Mesenchymal stem cell (in vitro differentiated cells and primary cell): ENCODE measurements around the gene SCGB1A1.

ENCODE experiments used
- DNase-seq: peaks from one replicate; pipeline ENCODE4 v3.0.0-alpha.2; 2013
- H2AFZ ChIP-seq: one replicate; pipeline ENCODE4 v1.6.1; 2013; ENCODE audit warnings: low read depth, mild to moderate bottlenecking, control low read depth, inconsistent platforms, low read length, moderate library complexity
- H2AK5ac ChIP-seq: 2 replicates; pipeline ENCODE4 v1.6.1; 2013; ENCODE audit warnings: low read length, moderate library complexity, mild to moderate bottlenecking, inconsistent platforms; ENCODE audit not compliant: severe bottlenecking
- H2BK120ac ChIP-seq: one replicate; pipeline ENCODE4 v1.6.1; 2013; ENCODE audit warnings: low read depth, mild to moderate bottlenecking, inconsistent platforms, low read length, moderate library complexity
- H2BK12ac ChIP-seq, 2 experiments: one replicate each; pipeline ENCODE4 v1.6.1; 2013; ENCODE audit warnings: inconsistent platforms in 2 of 2, low read length in 2 of 2, mild to moderate bottlenecking in 2 of 2, moderate library complexity in 2 of 2, control low read depth in 1 of 2
- H2BK15ac ChIP-seq: one replicate; pipeline ENCODE4 v1.6.1; 2013; ENCODE audit warnings: mild to moderate bottlenecking, low read depth, inconsistent platforms; ENCODE audit not compliant: poor library complexity, severe bottlenecking
- H2BK5ac ChIP-seq: 2 replicates; pipeline ENCODE4 v1.6.1; 2013; ENCODE audit warnings: low read depth, mild to moderate bottlenecking, low read length, control low read depth, inconsistent platforms; ENCODE audit not compliant: poor library complexity, severe bottlenecking
- H3K14ac ChIP-seq, 2 experiments: one replicate each; pipeline ENCODE4 v1.6.1; 2013; ENCODE audit warnings: inconsistent platforms in 2 of 2, low read length in 2 of 2, control low read depth in 1 of 2, mild to moderate bottlenecking in 1 of 2, moderate library complexity in 1 of 2
- H3K18ac ChIP-seq, 2 experiments: one replicate each; pipeline ENCODE4 v1.6.1; 2013; ENCODE audit warnings: inconsistent platforms in 2 of 2, low read length in 2 of 2, control low read depth in 1 of 2, low read depth in 1 of 2, mild to moderate bottlenecking in 1 of 2
- H3K23ac ChIP-seq, 2 experiments: one replicate each; pipeline ENCODE4 v1.6.1; 2013; ENCODE audit warnings: inconsistent platforms in 2 of 2, low read length in 2 of 2, mild to moderate bottlenecking in 2 of 2, moderate library complexity in 2 of 2, control low read depth in 1 of 2
- H3K27ac ChIP-seq: 2 replicates; pipeline ENCODE4 v1.5.1; 2013; ENCODE audit warnings: mild to moderate bottlenecking, moderate library complexity, low read length, control low read depth, inconsistent platforms; ENCODE audit not compliant: poor library complexity, severe bottlenecking
- H3K27me3 ChIP-seq, 2 experiments: 2 replicates each; pipeline versions ENCODE4 v1.6.1 to v1.7.0; 2013; ENCODE audit warnings: low read length in 2 of 2, mild to moderate bottlenecking in 2 of 2, moderate library complexity in 2 of 2, control low read depth in 1 of 2, inconsistent platforms in 1 of 2; ENCODE audit not compliant: control insufficient read depth in 1 of 2, insufficient read depth in 1 of 2
- H3K36me3 ChIP-seq, 2 experiments: 2 replicates each; pipeline versions ENCODE4 v1.6.1 to v1.7.0; 2013; ENCODE audit warnings: low read length in 2 of 2, control low read depth in 1 of 2, inconsistent platforms in 1 of 2, low read depth in 1 of 2, mild to moderate bottlenecking in 1 of 2; ENCODE audit not compliant: insufficient read depth in 2 of 2, control insufficient read depth in 1 of 2
- H3K4ac ChIP-seq, 2 experiments: one replicate each; pipeline ENCODE4 v1.6.1; 2013; ENCODE audit warnings: inconsistent platforms in 2 of 2, low read length in 2 of 2, mild to moderate bottlenecking in 2 of 2, moderate library complexity in 2 of 2, control low read depth in 1 of 2, low read depth in 1 of 2
- H3K4me1 ChIP-seq: 2 replicates; pipeline ENCODE4 v1.6.1; 2013; ENCODE audit warnings: low read depth, low read length, control low read depth; ENCODE audit not compliant: control insufficient read depth, insufficient read depth
- H3K4me2 ChIP-seq: 2 replicates; pipeline ENCODE4 v1.6.1; 2013; ENCODE audit warnings: low read length, mild to moderate bottlenecking, inconsistent platforms; ENCODE audit not compliant: poor library complexity, severe bottlenecking
- H3K4me3 ChIP-seq, 2 experiments: 2 replicates each; pipeline versions ENCODE4 v1.5.1 to v1.7.0; 2013; ENCODE audit warnings: low read length in 2 of 2, mild to moderate bottlenecking in 2 of 2, control low read depth in 1 of 2, low read depth in 1 of 2; ENCODE audit not compliant: insufficient read depth in 1 of 2
- H3K79me1 ChIP-seq: replicated peaks from 2 replicates; pipeline ENCODE4 v1.6.1; 2013; ENCODE audit warnings: mild to moderate bottlenecking, control low read depth, low read length, inconsistent platforms; ENCODE audit not compliant: poor library complexity, severe bottlenecking
- H3K9ac ChIP-seq: 2 replicates; pipeline ENCODE4 v1.7.0; 2013; ENCODE audit warnings: mild to moderate bottlenecking, low read length, moderate library complexity
- H3K9me3 ChIP-seq: 2 replicates; pipeline ENCODE4 v1.7.0; 2013; ENCODE audit warnings: mild to moderate bottlenecking, low read length; ENCODE audit not compliant: control insufficient read depth
- H4K8ac ChIP-seq: one replicate; pipeline ENCODE4 v1.6.1; 2013; ENCODE audit warnings: inconsistent platforms, mild to moderate bottlenecking, low read length, moderate library complexity
- H4K91ac ChIP-seq: one replicate; pipeline ENCODE4 v1.6.1; 2013; ENCODE audit warnings: mild to moderate bottlenecking, low read length, inconsistent platforms
- WGBS: methylation state at CpG from one replicate; pipeline ENCODE4 v1.1.7; 2013; ENCODE audit warnings: mixed read lengths; 5-methylcytosine and 5-hydroxymethylcytosine counted together

Gene SCGB1A1

DNA sequence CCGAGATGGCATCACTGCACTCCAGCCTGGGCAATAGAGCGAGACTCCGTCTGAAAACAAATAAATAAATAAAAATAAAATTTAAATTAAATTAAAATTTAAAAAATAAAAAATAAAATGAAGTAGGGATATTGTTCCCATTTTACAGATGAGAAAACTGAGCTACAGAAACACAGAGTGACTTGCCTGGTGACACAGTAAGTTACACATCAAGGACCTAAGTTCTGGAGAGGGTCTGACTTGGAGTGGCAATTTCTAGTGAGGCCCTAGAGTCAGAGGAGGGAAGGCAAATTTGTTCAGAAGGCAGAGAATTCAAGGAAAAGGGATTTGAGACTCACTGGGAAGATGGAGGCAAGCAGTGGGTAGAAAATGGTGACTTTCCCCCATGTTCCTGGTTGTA, 2.0 kb downstream of the SCGB1A1 start:
- H3K14ac ChIP-seq = no peak overlapping the region
- no peak overlapping the region for H3K23ac ChIP-seq
- no peak overlapping the region for H4K91ac ChIP-seq
- DNase-seq = no peak
- no peak overlapping the region for H2BK5ac ChIP-seq
- no peaks in the 10 kb centered on the region for H3K9me3 ChIP-seq
- H3K4me2 ChIP-seq = no peak overlapping the region
- no peak overlapping the region for H3K4me3 ChIP-seq
- no peak overlapping the region for H2BK15ac ChIP-seq
- no peak overlapping the region for H3K4ac ChIP-seq
- H3K18ac ChIP-seq = no peak overlapping the region
- no CpG with 5 or more reads among the region's 3 CpGs for WGBS
- no peak overlapping the region for H3K27ac ChIP-seq
- no peak overlapping the region for H2AFZ ChIP-seq
- H2AK5ac ChIP-seq = no peak overlapping the region
- peaks cover 0 to 6% of the 10 kb centered on the region in 2 experiments for H3K27me3 ChIP-seq
- H3K36me3 ChIP-seq = no peaks in the 10 kb centered on the region
- H2BK12ac ChIP-seq = no peak overlapping the region
- no peak overlapping the region for H2BK120ac ChIP-seq
- H3K4me1 ChIP-seq = peaks cover 14% of the 10 kb centered on the region
- peaks cover 2% of the 10 kb centered on the region for H3K79me1 ChIP-seq
- no peak overlapping the region for H3K9ac ChIP-seq
- H4K8ac ChIP-seq = no peak overlapping the region

DNA sequence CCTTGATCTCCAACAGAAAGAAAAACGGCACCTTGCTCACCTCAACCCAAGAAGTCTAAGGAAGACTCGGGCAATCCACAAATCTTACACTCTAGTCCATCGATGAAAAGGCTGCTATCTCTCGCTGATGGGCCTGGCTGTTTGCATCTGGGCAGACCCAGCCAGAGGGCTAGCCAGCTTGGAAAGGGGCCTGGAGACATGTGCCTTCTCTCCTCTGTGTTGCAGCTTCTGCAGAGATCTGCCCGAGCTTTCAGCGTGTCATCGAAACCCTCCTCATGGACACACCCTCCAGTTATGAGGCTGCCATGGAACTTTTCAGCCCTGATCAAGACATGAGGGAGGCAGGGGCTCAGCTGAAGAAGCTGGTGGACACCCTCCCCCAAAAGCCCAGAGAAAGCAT, 3.2 kb downstream of the SCGB1A1 start:
- H2BK5ac ChIP-seq = no peak overlapping the region
- peaks cover 18% of the 10 kb centered on the region for H3K4me1 ChIP-seq
- peak overlapping the region; percentile 88 for H2AK5ac ChIP-seq
- H3K4ac ChIP-seq = no peak overlapping the region
- H3K9ac ChIP-seq = no peak overlapping the region
- no peak for DNase-seq
- peaks cover 2% of the 10 kb centered on the region for H3K79me1 ChIP-seq
- no peak overlapping the region for H3K4me3 ChIP-seq
- no peak overlapping the region for H3K23ac ChIP-seq
- H2BK12ac ChIP-seq = no peak overlapping the region
- peaks cover 0 to 6% of the 10 kb centered on the region in 2 experiments for H3K27me3 ChIP-seq
- H3K9me3 ChIP-seq = no peaks in the 10 kb centered on the region
- no peak overlapping the region for H3K27ac ChIP-seq
- no peak overlapping the region for H2BK120ac ChIP-seq
- H3K36me3 ChIP-seq = no peaks in the 10 kb centered on the region
- H4K8ac ChIP-seq = no peak overlapping the region
- no peak overlapping the region for H2BK15ac ChIP-seq
- no peak overlapping the region for H4K91ac ChIP-seq
- no peak overlapping the region for H2AFZ ChIP-seq
- H3K18ac ChIP-seq = no peak overlapping the region
- no peak overlapping the region for H3K4me2 ChIP-seq
- no peak overlapping the region for H3K14ac ChIP-seq
- 89% methylated on average over 7 of the region's 7 CpGs for WGBS

GRCh38 chr11:62423012-62423411, 4.2 kb downstream of the SCGB1A1 start:
- WGBS = 48% methylated on average over 3 of the region's 4 CpGs
- no peaks in the 10 kb centered on the region for H3K36me3 ChIP-seq
- H3K18ac ChIP-seq = no peak overlapping the region

DNA sequence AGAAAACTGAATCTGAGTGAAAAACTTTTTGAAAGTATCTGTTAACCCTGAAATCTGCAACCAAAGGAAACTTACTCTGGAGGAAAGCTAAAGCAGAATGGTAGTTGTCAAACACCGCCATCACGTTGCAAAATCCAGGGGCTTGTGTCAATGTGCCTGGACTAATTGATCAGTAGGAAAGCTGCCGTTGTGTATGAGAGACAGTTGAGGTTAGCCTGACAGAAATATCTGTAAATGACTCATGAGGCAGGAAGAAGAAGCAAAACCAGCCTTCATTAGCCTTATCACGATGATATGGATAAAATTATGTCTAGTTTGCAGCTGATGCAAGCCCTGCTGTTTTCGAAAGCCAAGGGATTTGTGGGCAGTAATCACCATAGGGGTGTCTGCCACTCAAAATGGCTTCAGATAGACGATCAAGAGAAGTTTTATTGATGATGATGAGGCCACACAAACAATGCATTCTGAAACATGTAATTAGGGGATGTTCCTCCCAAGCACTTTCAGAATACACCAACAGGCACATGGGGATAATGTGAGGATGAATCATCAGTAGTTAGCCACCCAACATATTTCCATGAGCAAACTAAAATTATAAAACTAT, 8.9 kb downstream of the SCGB1A1 start:
- H3K18ac ChIP-seq = peak overlapping the region in 1 of 2 experiments; percentile 5
- H3K4me3 ChIP-seq = peak overlapping the region in 1 of 2 experiments; percentile 23
- no peak overlapping the region for H4K91ac ChIP-seq
- no peak overlapping the region for H3K14ac ChIP-seq
- peak; percentile 76 for DNase-seq
- no peak overlapping the region for H3K23ac ChIP-seq
- H2AFZ ChIP-seq = no peak overlapping the region
- H3K4me2 ChIP-seq = no peak overlapping the region
- peak overlapping the region; percentile 100 for H3K27ac ChIP-seq
- peak overlapping the region; percentile 50 for H3K9ac ChIP-seq
- no peaks in the 10 kb centered on the region for H3K36me3 ChIP-seq
- no peak overlapping the region for H2BK120ac ChIP-seq
- peak overlapping the region; percentile 73 for H2BK5ac ChIP-seq
- H3K79me1 ChIP-seq = peaks cover 6% of the 10 kb centered on the region
- H3K27me3 ChIP-seq = no peaks in the 10 kb centered on the region
- peaks cover 34% of the 10 kb centered on the region for H3K4me1 ChIP-seq
- no peak overlapping the region for H2BK12ac ChIP-seq
- no peak overlapping the region for H2BK15ac ChIP-seq
- H2AK5ac ChIP-seq = peak overlapping the region; percentile 96
- peak overlapping the region in 1 of 2 experiments; percentile 15 for H3K4ac ChIP-seq
- 46% methylated on average over 6 of the region's 6 CpGs for WGBS
- H4K8ac ChIP-seq = peak overlapping the region; percentile 16
- H3K9me3 ChIP-seq = no peaks in the 10 kb centered on the region

More at GRCh38 chr11:62423012-62423411, 4.2 kb downstream of the SCGB1A1 start:
- H3K14ac ChIP-seq = no peak overlapping the region
- H3K9me3 ChIP-seq = no peaks in the 10 kb centered on the region
- H3K9ac ChIP-seq = no peak overlapping the region
- H2BK12ac ChIP-seq = no peak overlapping the region
- no peak overlapping the region for H3K4me2 ChIP-seq
- peaks cover 0 to 6% of the 10 kb centered on the region in 2 experiments for H3K27me3 ChIP-seq
- H3K27ac ChIP-seq = peak overlapping the region; percentile 52
- H3K23ac ChIP-seq = no peak overlapping the region
- no peak overlapping the region for H3K4me3 ChIP-seq
- H2BK120ac ChIP-seq = no peak overlapping the region
- no peak for DNase-seq
- H4K8ac ChIP-seq = no peak overlapping the region
- no peak overlapping the region for H2BK15ac ChIP-seq
- H3K4me1 ChIP-seq = peaks cover 18% of the 10 kb centered on the region
- no peak overlapping the region for H4K91ac ChIP-seq
- peaks cover 2% of the 10 kb centered on the region for H3K79me1 ChIP-seq
- peak overlapping the region; percentile 25 for H2AK5ac ChIP-seq
- peak overlapping the region; percentile 59 for H2BK5ac ChIP-seq
- H2AFZ ChIP-seq = no peak overlapping the region
- no peak overlapping the region for H3K4ac ChIP-seq
